ENCODE results near the gene FXYD7.
"Not testable (repeated sequence)": the region's sequence is repeated elsewhere in the genome, so short reads cannot be mapped to it uniquely, and the experiment has no call there.

Gene FXYD7

DNA sequence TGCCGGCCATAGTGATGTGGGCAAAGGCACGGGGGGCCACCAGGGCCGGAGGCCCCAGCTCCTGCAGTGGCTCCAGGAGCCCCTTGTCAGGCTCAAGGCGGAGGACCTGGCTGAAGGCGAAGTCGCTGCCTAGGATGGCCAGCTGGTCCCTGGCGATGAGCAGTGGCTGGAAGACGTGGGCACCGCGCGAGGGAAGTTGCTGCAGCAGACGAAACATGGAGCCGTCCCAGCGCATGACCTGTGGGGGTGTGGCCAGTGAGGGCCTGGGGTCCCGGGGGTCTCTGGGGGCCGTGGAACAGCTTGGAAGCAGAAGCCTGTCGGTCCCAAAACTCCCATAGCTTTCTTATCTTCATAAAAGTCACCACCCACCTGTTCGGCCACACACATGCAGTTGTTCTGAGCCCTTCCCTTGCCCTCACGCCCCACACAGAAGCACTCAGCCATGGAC, 17.8 kb upstream of the FXYD7 start:
- no peaks in the 10 kb centered on the region for H3K27me3 ChIP-seq
- no peak overlapping the region for H3K4me3 ChIP-seq
- H4K20me1 ChIP-seq = no peaks in the 10 kb centered on the region
- no peaks in the 10 kb centered on the region for H3K36me3 ChIP-seq
- H3K9me3 ChIP-seq = no peaks in the 10 kb centered on the region
- peak overlapping the region; percentile 82 for H3K4me2 ChIP-seq
- no peak overlapping the region for H3K27ac ChIP-seq
- H3K4me1 ChIP-seq = peaks cover 72% of the 10 kb centered on the region
- TF ChIP-seq Cebpa-rat (IDR thresholded peaks at IDR 0.05) = no peak
- no peak overlapping the region for H3K9ac ChIP-seq

DNA sequence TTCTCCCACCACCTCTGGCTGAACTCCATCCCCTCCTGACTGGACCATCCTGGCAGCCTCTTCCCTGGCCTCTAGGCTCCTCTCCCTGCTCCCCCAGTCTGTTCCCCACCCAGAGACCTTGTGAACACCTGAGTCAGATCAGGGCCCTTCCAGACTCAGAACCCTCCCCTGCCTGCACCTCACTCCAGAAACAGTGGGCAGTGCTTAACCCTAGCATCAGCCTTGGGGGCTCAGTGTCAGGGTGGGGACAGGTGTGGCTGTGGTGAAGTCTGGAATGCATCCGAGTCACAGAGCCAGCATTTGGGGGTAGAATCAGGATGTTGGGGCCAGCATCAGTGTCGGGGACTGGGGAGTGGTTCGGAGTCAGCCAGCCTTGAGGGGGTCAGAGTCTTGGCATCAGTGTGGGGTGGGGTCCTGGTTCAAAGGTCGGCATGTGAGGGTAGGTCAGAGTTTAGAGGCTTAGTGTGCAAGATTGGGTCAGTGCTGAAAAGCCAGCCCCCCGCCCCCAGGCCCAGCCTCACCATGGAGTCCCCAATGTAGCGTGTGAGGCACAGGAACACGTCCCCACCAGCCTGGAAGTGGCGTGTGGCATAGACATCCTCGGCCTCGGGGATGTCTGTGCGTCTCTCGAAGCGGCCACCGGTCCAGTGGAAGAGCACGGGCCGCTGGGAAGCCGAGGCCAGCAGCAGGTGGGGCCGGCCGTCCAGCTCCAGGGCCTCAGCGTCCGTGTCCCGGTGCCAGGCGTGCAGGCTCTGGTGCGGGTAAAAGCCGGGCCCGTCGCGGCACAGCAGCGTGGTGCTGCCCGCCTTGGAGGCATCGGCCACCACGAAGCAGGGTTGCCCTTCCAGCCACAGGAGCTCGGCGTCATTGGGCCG, 17.1 kb upstream of the FXYD7 start:
- peak overlapping the region; percentile 30; the same call in 1 of the 2 replicates for H3K27ac ChIP-seq
- no peaks in the 10 kb centered on the region for H3K9me3 ChIP-seq
- H3K4me3 ChIP-seq = no peak overlapping the region
- no peaks in the 10 kb centered on the region for H4K20me1 ChIP-seq
- no peak overlapping the region for H3K9ac ChIP-seq
- H3K36me3 ChIP-seq = no peaks in the 10 kb centered on the region
- H3K4me1 ChIP-seq = peaks cover 66% of the 10 kb centered on the region
- TF ChIP-seq Cebpa-rat (IDR thresholded peaks at IDR 0.05) = no peak
- no peaks in the 10 kb centered on the region for H3K27me3 ChIP-seq
- peak overlapping the region; percentile 82 for H3K4me2 ChIP-seq

DNA sequence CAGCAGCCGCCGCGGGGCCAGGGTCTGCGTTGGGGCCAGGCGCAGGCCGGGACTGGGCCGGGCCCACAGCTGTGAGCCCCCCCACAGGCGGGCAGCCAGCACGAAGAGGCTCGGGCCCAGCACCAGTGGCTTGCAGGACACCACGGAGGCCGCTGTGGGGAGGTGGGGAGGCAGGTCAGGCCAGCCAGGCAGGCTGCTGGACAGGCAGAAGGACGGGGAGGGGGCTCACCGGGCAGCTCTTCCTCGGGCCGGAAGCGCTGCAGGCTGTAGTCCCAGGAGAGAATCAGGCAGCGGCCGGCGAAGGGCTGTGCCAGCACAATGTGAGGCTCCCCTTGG, 16.5 kb upstream of the FXYD7 start:
- Histone ChIP-seq H3K9ac (no peak overlapping the region), H3K4me1 (peaks cover 66% of the 10 kb centered on the region), H3K36me3 (no peaks in the 10 kb centered on the region), H3K27me3 (no peaks in the 10 kb centered on the region), H4K20me1 (no peaks in the 10 kb centered on the region), H3K4me3 (no peak overlapping the region), H3K9me3 (no peaks in the 10 kb centered on the region), H3K4me2 (peak overlapping the region; percentile 82), H3K27ac (peak overlapping the region; percentile 30; the same call in 1 of the 2 replicates)
- no peak for TF ChIP-seq Cebpa-rat (IDR thresholded peaks at IDR 0.05)

DNA sequence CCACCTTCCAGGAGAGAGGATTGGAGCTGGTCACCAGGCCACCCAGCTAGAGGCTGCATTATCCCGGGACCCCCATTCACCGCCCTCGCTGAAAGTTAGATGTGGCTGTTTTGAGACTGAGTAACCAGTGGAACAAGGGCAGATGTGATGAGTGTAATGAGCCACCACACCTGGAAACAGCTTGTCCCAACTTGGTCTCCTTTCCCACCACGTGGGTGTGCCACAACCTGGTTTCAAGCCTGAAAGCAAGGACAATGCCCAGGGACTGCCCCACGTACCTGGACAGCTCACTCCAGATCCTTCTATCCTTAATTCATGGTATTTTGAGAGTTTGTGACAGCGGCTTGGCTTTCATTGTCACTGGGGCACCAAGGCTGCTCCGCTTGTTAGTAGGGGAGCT, 15.2 kb upstream of the FXYD7 start:
- H3K27me3 ChIP-seq = no peaks in the 10 kb centered on the region
- no peak overlapping the region for H3K9ac ChIP-seq
- H3K4me2 ChIP-seq = no peak overlapping the region
- H3K36me3 ChIP-seq = no peaks in the 10 kb centered on the region
- no peak for TF ChIP-seq Cebpa-rat (IDR thresholded peaks at IDR 0.05)
- H3K27ac ChIP-seq = no peak overlapping the region
- peaks cover 55% of the 10 kb centered on the region for H3K4me1 ChIP-seq
- H3K4me3 ChIP-seq = no peak overlapping the region
- H4K20me1 ChIP-seq = no peaks in the 10 kb centered on the region
- no peaks in the 10 kb centered on the region for H3K9me3 ChIP-seq

DNA sequence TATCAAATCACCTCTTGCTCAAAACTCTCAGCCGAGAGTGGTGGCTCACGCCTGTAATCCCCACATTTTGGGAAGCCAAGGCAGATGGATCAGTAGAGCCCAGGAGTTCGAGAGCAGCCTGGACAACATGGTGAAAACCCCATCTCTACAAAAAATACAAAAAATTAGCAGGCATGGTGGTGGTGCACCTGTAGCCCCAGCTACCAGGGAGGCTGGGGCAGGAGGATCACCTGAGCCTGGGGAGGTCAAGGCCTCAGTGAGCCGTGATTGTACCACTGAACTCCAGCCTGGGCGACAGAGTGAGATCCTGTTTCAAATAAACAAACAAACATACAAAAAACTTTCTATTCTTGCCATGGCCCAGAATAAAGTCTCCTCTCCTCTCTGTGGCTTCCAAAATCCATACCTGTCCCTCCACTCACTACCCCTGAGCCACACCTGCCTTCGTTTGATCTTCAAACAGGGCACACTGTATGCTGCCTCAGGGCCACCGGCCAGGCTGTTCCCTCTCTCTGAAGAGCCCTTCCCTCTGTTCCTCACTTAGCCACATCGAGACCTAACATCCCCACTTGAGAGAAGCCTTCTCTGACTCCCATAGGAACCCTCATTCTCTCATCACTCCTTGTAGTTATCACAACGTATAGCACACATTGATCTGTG, 14.5 kb upstream of the FXYD7 start:
- no peaks in the 10 kb centered on the region for H4K20me1 ChIP-seq
- no peaks in the 10 kb centered on the region for H3K9me3 ChIP-seq
- peaks cover 48% of the 10 kb centered on the region for H3K4me1 ChIP-seq

DNA sequence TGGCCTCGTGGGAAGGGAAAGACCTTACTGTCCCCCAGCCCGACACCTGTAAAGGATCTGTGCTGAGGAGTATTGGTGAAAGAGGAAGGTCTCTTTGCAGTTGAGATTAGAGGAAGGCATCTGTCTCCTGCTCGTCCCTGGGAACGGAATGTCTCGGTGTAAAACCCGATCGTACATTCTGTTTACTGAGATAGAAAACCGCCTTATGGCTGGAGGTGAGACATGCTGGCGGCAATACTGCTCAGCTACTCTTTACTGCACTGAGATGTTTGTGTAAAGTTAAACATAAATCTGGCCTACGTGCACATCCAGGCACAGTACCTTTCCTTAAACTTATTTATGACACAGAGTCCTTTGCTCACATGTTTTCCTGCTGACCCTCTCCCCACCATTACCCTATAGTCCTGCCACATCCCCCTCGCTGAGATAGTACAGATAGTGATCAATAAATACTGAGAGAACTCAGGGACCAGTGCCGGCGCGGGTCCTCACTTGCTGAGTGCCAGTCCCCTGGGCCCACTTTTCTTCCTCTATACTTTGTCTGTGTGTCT, 13.3 kb upstream of the FXYD7 start:
- not testable (repeated sequence) for H3K9me3 ChIP-seq, H4K20me1 ChIP-seq, H3K9ac ChIP-seq, H3K36me3 ChIP-seq, H3K4me2 ChIP-seq, H3K27me3 ChIP-seq, H3K4me3 ChIP-seq, H3K27ac ChIP-seq
- peaks cover 36% of the 10 kb centered on the region for H3K4me1 ChIP-seq

More for the DNA sequence above, 14.5 kb upstream of the FXYD7 start:
- Histone ChIP-seq H3K27ac (no peak overlapping the region), H3K27me3 (no peaks in the 10 kb centered on the region), H3K9ac (no peak overlapping the region), H3K4me3 (no peak overlapping the region), H3K36me3 (no peaks in the 10 kb centered on the region), H3K4me2 (no peak overlapping the region)
- no peak for TF ChIP-seq Cebpa-rat (IDR thresholded peaks at IDR 0.05)

DNA sequence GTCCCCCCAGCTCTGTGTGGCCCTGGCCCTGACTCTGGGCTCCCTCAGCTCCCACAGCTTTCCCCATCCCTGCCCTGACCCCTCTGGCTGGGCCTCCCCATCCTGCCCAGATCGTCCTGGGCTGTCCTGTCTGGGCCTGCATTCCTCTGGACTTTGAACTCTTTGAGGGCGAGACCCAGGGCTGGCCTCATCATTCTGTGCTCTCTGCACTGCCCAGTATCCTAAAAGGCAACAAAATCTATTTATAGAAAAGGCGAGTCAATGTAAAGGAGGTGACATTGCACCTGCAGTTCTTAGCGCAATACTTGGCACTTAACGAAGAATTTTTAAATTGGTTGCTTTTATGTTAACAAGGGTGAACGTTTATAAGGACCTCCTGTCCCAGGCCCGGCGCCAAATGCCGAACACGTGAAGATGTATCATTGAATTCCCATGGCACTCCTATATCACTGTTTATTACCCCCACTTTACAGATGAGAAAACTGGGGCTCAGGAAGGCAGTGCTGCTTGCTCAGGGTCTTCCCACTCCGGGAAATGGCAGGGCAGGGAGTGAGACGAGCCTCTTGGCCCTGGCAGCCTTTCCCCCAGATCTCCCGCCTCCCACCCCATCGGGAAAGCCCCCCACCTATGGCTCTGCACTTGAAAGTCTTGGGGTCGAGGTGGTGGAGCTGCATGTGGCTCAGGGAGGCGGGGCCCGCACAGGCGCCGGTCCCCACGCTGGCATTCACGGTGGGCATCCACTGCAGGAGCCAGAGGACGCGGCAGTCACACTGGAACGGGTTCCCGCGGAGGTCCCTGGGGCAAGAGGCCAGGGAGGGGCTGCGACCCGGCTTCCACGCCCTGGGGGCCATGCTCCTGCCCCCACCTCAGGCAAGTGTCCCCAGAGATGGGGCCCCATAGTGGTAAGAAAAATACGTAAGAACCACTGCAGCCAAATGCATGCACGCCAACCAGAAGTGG, 12.0 kb upstream of the FXYD7 start:
- no peaks in the 10 kb centered on the region for H3K36me3 ChIP-seq
- TF ChIP-seq Cebpa-rat (IDR thresholded peaks at IDR 0.05) = no peak
- peaks cover 34% of the 10 kb centered on the region for H3K4me1 ChIP-seq
- H3K27me3 ChIP-seq = no peaks in the 10 kb centered on the region
- H3K4me3 ChIP-seq = no peak overlapping the region
- H3K9me3 ChIP-seq = no peaks in the 10 kb centered on the region
- no peaks in the 10 kb centered on the region for H4K20me1 ChIP-seq
- H3K27ac ChIP-seq = no peak overlapping the region
- H3K9ac ChIP-seq = no peak overlapping the region
- peak overlapping the region; percentile 59 for H3K4me2 ChIP-seq

DNA sequence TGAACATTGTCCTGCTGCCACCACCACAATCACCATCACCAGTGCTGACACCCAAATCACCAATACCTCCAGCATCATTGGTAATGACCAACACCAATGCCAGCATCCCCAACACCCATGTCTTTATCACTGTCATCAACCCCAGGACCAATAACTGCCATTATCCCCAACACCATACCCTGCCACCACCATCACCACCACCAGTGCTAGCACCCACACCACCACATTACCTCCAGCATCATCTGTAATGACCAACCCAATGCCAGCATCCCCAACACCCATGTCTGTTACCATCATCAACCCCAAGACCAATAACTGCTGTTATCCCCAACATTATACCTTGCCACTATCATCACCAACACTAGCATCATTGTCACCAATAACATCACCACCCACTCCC, 10.8 kb upstream of the FXYD7 start:
- Histone ChIP-seq H3K27ac (no peak overlapping the region), H3K4me1 (peaks cover 34% of the 10 kb centered on the region), H3K4me2 (no peak overlapping the region), H3K9me3 (no peaks in the 10 kb centered on the region), H4K20me1 (no peaks in the 10 kb centered on the region), H3K4me3 (no peak overlapping the region), H3K9ac (no peak overlapping the region), H3K27me3 (no peaks in the 10 kb centered on the region), H3K36me3 (no peaks in the 10 kb centered on the region)
- no peak for TF ChIP-seq Cebpa-rat (IDR thresholded peaks at IDR 0.05)

DNA sequence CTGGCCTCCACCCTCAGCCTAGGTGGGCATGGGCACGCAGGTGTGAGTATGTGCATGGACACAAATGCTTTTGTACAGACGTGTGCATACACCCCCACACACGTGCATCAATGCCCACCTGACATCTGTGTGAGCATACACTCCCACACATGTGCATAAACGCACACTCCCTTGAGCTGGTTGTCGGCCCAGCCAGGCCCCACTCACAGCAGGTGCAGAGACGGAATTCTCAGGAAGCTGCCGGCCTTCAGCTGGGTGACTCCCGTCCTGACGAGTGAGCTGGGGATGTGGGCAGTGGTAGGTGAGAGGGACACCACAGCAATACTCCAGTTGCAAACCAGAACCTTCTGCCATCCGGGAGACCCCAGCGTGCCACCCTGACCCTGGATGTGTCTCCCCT, 9.2 kb upstream of the FXYD7 start:
- no peak overlapping the region for H3K4me3 ChIP-seq
- H3K27me3 ChIP-seq = no peaks in the 10 kb centered on the region
- H3K9ac ChIP-seq = no peak overlapping the region
- H3K36me3 ChIP-seq = no peaks in the 10 kb centered on the region
- peaks cover 48% of the 10 kb centered on the region for H3K4me1 ChIP-seq
- H4K20me1 ChIP-seq = no peaks in the 10 kb centered on the region
- no peaks in the 10 kb centered on the region for H3K9me3 ChIP-seq
- H3K4me2 ChIP-seq = no peak overlapping the region
- no peak overlapping the region for H3K27ac ChIP-seq
- no peak for TF ChIP-seq Cebpa-rat (IDR thresholded peaks at IDR 0.05)

Data from BLaER1 (cell line).